HCT116 (cell line): ENCODE measurements around the gene SMAD7. TPM values are rescaled to one million over a fixed set of nuclear protein-coding genes. Genes with fewer than 3 reads are reported as not detected.

ENCODE experiments used
- ATAC-seq: fragments of 200-7000 bp; cut with Tn5 transposase; 2 replicates; pipeline ENCODE4 v1.9.1; 2020; ENCODE audit warnings: mild to moderate bottlenecking, moderate library complexity
- BruUV-seq: library from RNA; stranded (reverse); fragments of 400-500 nt; replicated peaks from 2 replicates; lab custom pipeline; 2021; lab: Mats Ljungman, UMichigan
- CTCF ChIA-PET: fragments of 300-600 bp; sonication (Branson Sonifier 250); formaldehyde crosslinking; loops from one replicate; lab custom pipeline; 2021; ENCODE audit warnings: antibody characterized with exemption; lab: Charles Lee
- POLR2A ChIA-PET: fragments of 300-600, 350-600 bp; sonication (Branson Sonifier 250); formaldehyde crosslinking; loops from one replicate; lab custom pipeline; 2021; ENCODE audit warnings: antibody characterized with exemption; lab: Charles Lee
- RAD21 ChIA-PET, 2 experiments: fragments of 300-600 bp; sonication (Branson Sonifier 250); formaldehyde crosslinking; loops; one replicate each; lab custom pipeline; 2023; ENCODE audit warnings: low total read pairs in 2 of 2; ENCODE audit not compliant: uncharacterized antibody in 2 of 2, unreplicated experiment in 2 of 2, low non-redundant PET in 1 of 2; lab: Charles Lee
- DNase-seq: peaks from one replicate; pipeline ENCODE4 v3.0.0-alpha.2; 2010; ENCODE audit warnings: low read depth, low spot score
- H2AFZ ChIP-seq: fragments of 200-600 bp; shearing (Covaris generic), sonication (generic); 2 replicates; pipeline ENCODE4 v1.6.1; 2017; ENCODE audit warnings: low read depth, mixed run types, mixed read lengths, antibody characterized with exemption, low read length; ENCODE audit not compliant: poor library complexity, severe bottlenecking
- H3K27ac ChIP-seq: 2 replicates; pipeline ENCODE4 v1.5.1; 2012; ENCODE audit warnings: low read depth, low read length
- H3K27me3 ChIP-seq: fragments of 200-600 bp; sonication (generic); 2 replicates; pipeline ENCODE4 v1.6.1; 2016; ENCODE audit warnings: mixed run types, low read length, mixed read lengths; ENCODE audit not compliant: insufficient read depth
- H3K36me3 ChIP-seq, 2 experiments: fragments of 200-500 bp in 1 of 2; fragments of 200-600 bp in 1 of 2; sonication (Bioruptor generic) in 1 of 2; sonication (generic) in 1 of 2; 2 replicates each; pipeline versions ENCODE4 v1.5.1 to v1.6.1; 2014 to 2016; ENCODE audit warnings: low read length in 2 of 2, inconsistent platforms in 1 of 2, mixed read lengths in 1 of 2, mixed run types in 1 of 2; ENCODE audit not compliant: insufficient read depth in 2 of 2, control insufficient read depth in 1 of 2
- H3K4me1 ChIP-seq, 2 experiments: fragments of 200-600 bp in 1 of 2; sonication (generic) in 1 of 2; 2 replicates each; pipeline versions ENCODE4 v1.5.1 to v1.6.1; 2012 to 2017; ENCODE audit warnings: low read length in 2 of 2, inconsistent platforms in 1 of 2, mild to moderate bottlenecking in 1 of 2, mixed read lengths in 1 of 2, mixed run types in 1 of 2, moderate library complexity in 1 of 2; ENCODE audit not compliant: insufficient read depth in 2 of 2, control insufficient read depth in 1 of 2
- H3K4me2 ChIP-seq: fragments of 200-600 bp; sonication (generic); 2 replicates; pipeline ENCODE4 v1.6.1; 2017; ENCODE audit warnings: mixed run types, low read length, mixed read lengths
- H3K4me3 ChIP-seq, 2 experiments: fragments of 200-600 bp in 1 of 2; sonication (generic) in 1 of 2; replicated peaks in 1 of 2; 2 replicates each; pipeline ENCODE4 v1.5.1; 2011 to 2016; ENCODE audit warnings: low read length in 2 of 2, control low read depth in 1 of 2, low read depth in 1 of 2, mild to moderate bottlenecking in 1 of 2, mixed read lengths in 1 of 2, mixed run types in 1 of 2
- H3K79me2 ChIP-seq: fragments of 200-600 bp; sonication (generic); 2 replicates; pipeline ENCODE4 v1.6.1; 2017; ENCODE audit warnings: mild to moderate bottlenecking, mixed run types, low read length, moderate library complexity, mixed read lengths; ENCODE audit not compliant: insufficient read depth
- H3K9ac ChIP-seq: fragments of 200-600 bp; sonication (generic); 2 replicates; pipeline ENCODE4 v1.6.1; 2016; ENCODE audit warnings: low read length, mixed read lengths
- H3K9me2 ChIP-seq: fragments of 200-600 bp; sonication (generic), shearing (Covaris generic); 2 replicates; pipeline ENCODE4 v1.6.1; 2017; ENCODE audit warnings: mixed run types, mild to moderate bottlenecking, moderate library complexity; ENCODE audit not compliant: insufficient read depth
- H3K9me3 ChIP-seq, 2 experiments: fragments of 200-500 bp in 1 of 2; fragments of 200-600 bp in 1 of 2; sonication (Bioruptor generic) in 1 of 2; sonication (generic) in 1 of 2; 2 replicates each; pipeline ENCODE4 v1.6.1; 2014 to 2017; ENCODE audit warnings: low read length in 2 of 2, mixed read lengths in 2 of 2, inconsistent platforms in 1 of 2, low read depth in 1 of 2, mild to moderate bottlenecking in 1 of 2, mixed run types in 1 of 2, moderate library complexity in 1 of 2; ENCODE audit not compliant: control insufficient read depth in 1 of 2, insufficient read depth in 1 of 2
- H4K20me1 ChIP-seq: fragments of 200-600 bp; sonication (generic), shearing (Covaris generic); 2 replicates; pipeline ENCODE4 v1.6.1; 2017; ENCODE audit warnings: mixed run types, mild to moderate bottlenecking, moderate library complexity; ENCODE audit not compliant: insufficient read depth
- MAX ChIP-seq: IDR thresholded peaks from 2 replicates; pipeline ENCODE4 v1.6.1; 2012
- POLR2A ChIP-seq: IDR thresholded peaks from 2 replicates; pipeline ENCODE4 v1.7.0; 2011; ENCODE audit warnings: borderline replicate concordance; ENCODE audit not compliant: insufficient read depth, insufficient read length; ENCODE audit errors: extremely low read depth
- RAD21 ChIP-seq: IDR thresholded peaks from 2 replicates; pipeline ENCODE4 v1.6.1; 2012; ENCODE audit warnings: low read depth, mild to moderate bottlenecking
- YY1 ChIP-seq: IDR thresholded peaks from 2 replicates; pipeline ENCODE4 v1.6.1; 2011; ENCODE audit warnings: low read length, low read depth, moderate library complexity, mild to moderate bottlenecking; ENCODE audit not compliant: insufficient replicate concordance; ENCODE audit errors: extremely low read depth
- intact Hi-C: fragments of 100-400 bp; cut with micrococcal nuclease; formaldehyde crosslinking; loops from 2 replicates; pipeline ENCODE4 v1.10.0; 2022
- total RNA-seq: library from RNA; stranded (reverse); gene quantifications from one replicate; pipeline ENCODE4 v1.2.1, GENCODE V29; 2021; ENCODE audit not compliant: unreplicated experiment
- TF ChIP-seq, protein P1 (sequence below): IDR thresholded peaks from 2 replicates; pipeline ENCODE4 v1.6.1; 2012

Gene SMAD7
- total RNA-seq, 1 experiment from 2014 or later: 7.2 TPM

GRCh38 chr18:48949606-48950535 is 894 bp downstream of the SMAD7 start (continued):
- TF ChIP-seq, protein P1, sequence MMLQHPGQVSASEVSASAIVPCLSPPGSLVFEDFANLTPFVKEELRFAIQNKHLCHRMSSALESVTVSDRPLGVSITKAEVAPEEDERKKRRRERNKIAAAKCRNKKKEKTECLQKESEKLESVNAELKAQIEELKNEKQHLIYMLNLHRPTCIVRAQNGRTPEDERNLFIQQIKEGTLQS: no peak
- TF ChIP-seq POLR2A (no peak), YY1 (no peak), MAX (no peak)

DNA sequence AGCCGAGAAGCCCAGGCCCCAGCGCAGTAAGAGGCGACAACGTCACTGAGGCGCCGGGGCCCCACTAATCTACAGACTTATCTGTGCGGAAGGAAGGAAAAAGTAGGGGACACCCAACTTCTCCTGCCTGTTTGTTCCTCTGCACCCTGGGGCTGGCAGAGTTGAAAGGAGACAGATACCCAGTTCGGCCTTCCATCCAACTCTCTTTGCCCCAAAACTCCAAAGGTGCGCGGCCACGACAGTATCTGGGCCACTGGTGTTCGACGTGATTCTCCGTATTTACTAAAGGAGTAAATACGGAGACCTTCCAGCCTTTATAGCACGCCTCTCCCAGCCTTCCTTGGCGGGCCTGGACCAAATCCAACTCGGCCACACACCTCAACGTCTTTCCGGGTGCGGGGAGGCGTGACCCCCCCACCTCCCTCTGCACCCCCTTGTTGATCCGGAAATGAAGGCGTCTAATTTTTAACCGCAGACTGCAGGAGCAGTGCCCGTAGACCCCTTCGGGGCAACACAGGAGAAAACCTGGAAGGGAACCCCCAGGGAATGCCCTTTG is 1.6 kb downstream of the SMAD7 start:
- H3K79me2 ChIP-seq: peaks cover 25% of the 10 kb centered on the region
- ChIA-PET RAD21 (no interaction called here), POLR2A (no interaction called here)
- no peaks in the 10 kb centered on the region for H3K9me3 ChIP-seq
- BruUV-seq: no TSS peak
- TF ChIP-seq RAD21 (no peak), MAX (no peak)
- TF ChIP-seq, all 23 proteins: peak for 0
- Histone ChIP-seq H3K9ac (peak overlapping the region; percentile 56), H3K36me3 (no peaks in the 10 kb centered on the region), H2AFZ (peak overlapping the region; percentile 41), H3K27ac (peak overlapping the region; percentile 49; the same call in 1 of the 2 replicates), H3K9me2 (no peaks in the 10 kb centered on the region), H3K4me2 (peak overlapping the region; percentile 79), H3K4me1 (peaks cover 62 to 83% of the 10 kb centered on the region in 2 experiments), H3K4me3 (peak overlapping the region; percentile 37 to 65), H3K27me3 (peaks cover 22% of the 10 kb centered on the region; the same call in 1 of the 2 replicates), H4K20me1 (no peaks in the 10 kb centered on the region; the same call in 1 of the 2 replicates)
- DNase-seq: no peak
- no peak for ATAC-seq
- CTCF ChIA-PET: no interaction called here
- intact Hi-C loops: loop anchor here (5.0 to 10.0 kb wide), 4 partner anchors 68 to 274 kb away; no protein-coding TSS in a partner anchor
